HG02970 (cell line): ENCODE data around the gene ANKRD18A.

Source experiments
- ATAC-seq: cut with Tn5 transposase; IDR thresholded peaks from one replicate; pipeline ENCODE4 v1.9.1; 2021; ENCODE audit warnings: mild to moderate bottlenecking, moderate library complexity, moderate number of reproducible peaks; ENCODE audit not compliant: unreplicated experiment, low FRiP score

ANKRD18A gene

GRCh38 chr9:38620483-38621433 is at the start of gene ANKRD18A:
Gene ANKRD18A, minus strand, starts transcription at chr9:38620596. Its CDS starts 311 bp downstream, at chr9:38620285.
- ATAC-seq: no peak

GRCh38 chr9:38668791-38669466 is 48.5 kb upstream of the ANKRD18A start:
- no peak for ATAC-seq

GRCh38 chr9:38662763-38663593 is 42.6 kb upstream of the ANKRD18A start:
- no peak for ATAC-seq

- no peak for ATAC-seq
Measured at GRCh38 chr9:38659538-38659937, 39.1 kb upstream of the ANKRD18A start.

- no peak for ATAC-seq
Measured at GRCh38 chr9:38656896-38657295, 36.5 kb upstream of the ANKRD18A start.

- ATAC-seq: no peak
Measured at GRCh38 chr9:38652486-38652885, 32.1 kb upstream of the ANKRD18A start.

GRCh38 chr9:38652044-38652443 is 31.6 kb upstream of the ANKRD18A start:
- no peak for ATAC-seq

GRCh38 chr9:38651400-38652042 is 31.1 kb upstream of the ANKRD18A start:
- ATAC-seq: no peak

GRCh38 chr9:38650564-38650963 is 30.2 kb upstream of the ANKRD18A start:
- no peak for ATAC-seq

GRCh38 chr9:38649731-38650363 is 29.5 kb upstream of the ANKRD18A start:
- no peak for ATAC-seq

GRCh38 chr9:38644601-38645000 is 24.2 kb upstream of the ANKRD18A start:
- ATAC-seq: no peak

- ATAC-seq: no peak
Measured at GRCh38 chr9:38643815-38644173, 23.4 kb upstream of the ANKRD18A start.

GRCh38 chr9:38642951-38643814 is 22.8 kb upstream of the ANKRD18A start:
- no peak for ATAC-seq

GRCh38 chr9:38641985-38642864 is 21.8 kb upstream of the ANKRD18A start:
- no peak for ATAC-seq

- no peak for ATAC-seq
Measured at GRCh38 chr9:38641142-38641541, 20.7 kb upstream of the ANKRD18A start.

GRCh38 chr9:38639577-38639940 is 19.2 kb upstream of the ANKRD18A start:
- ATAC-seq: no peak

GRCh38 chr9:38638881-38639576 is 18.6 kb upstream of the ANKRD18A start:
- no peak for ATAC-seq
